Frontal cortex (tissue), 4 donors: ENCODE data around the gene CAPN13. TPM values are rescaled to one million over a fixed set of nuclear protein-coding genes. Genes with fewer than 3 reads are reported as not detected.

Experiments used
- DNase-seq, 2 donors: peaks; one replicate each; pipeline ENCODE4 v3.0.0; 2012; ENCODE audit warnings: low spot score in 2 of 2
- FAIRE-seq: peaks from 2 replicates; lab custom pipeline; 2012; peaks lifted over from hg19 to GRCh38; lab: Jason Lieb, UNC
- total RNA-seq: library from RNA; depleted of rRNA; stranded (reverse); fragments of >200 nt; gene quantifications from one replicate; pipeline ENCODE4 v1.2.3, GENCODE V29; 2014
- donor health status: control.
- donor health status: control.
- donor health status: control.

Gene CAPN13
- total RNA-seq, 1 donor from 2014 or later, result not detected

- DNase-seq (no peak), FAIRE-seq (no peak)
These were observed 73.2 kb downstream of the CAPN13 start for GRCh38 chr2:30733876-30734520.

DNA sequence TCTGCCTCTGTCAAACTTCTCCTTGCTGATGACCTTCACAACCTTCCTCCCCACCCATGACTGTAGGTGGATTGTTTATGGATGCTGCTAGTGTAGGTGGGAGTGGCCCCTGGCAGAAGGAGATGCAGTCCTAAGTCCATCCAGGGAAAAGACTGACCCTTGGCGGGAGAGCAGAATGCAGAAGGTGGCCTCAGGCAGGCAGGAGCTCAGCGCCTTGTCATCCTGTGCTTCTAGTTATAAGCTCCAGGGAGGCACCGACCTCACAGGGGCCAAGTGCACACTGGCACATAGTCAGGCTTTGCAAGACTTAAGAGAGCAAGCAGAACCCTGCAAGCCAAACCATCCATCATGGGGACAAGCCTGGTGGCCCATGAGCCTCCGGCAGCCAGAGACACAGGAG, 74.4 kb downstream of the CAPN13 start:
- no peak for DNase-seq
- no peak for FAIRE-seq

DNA sequence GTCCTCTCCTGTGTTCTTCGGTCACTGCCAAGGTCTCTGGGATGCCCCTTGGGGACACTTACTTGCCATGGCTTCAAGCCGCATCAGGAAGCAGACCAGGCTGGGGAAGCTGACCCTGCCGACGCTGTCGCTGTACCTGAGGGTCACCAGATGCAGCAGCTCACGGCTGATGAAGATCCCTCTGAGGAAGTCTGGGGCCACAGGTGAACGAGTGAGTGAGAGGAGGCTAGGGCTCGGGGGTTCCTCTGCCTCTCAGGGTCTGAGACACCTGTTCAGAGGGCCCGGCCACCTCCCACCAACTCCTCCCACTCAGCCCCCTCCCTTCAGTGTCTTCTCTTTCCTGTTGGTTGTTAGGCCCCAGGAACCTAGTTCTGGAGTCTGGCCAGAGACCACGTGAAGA, 74.9 kb downstream of the CAPN13 start:
- no peak for DNase-seq
- no peak for FAIRE-seq

DNA sequence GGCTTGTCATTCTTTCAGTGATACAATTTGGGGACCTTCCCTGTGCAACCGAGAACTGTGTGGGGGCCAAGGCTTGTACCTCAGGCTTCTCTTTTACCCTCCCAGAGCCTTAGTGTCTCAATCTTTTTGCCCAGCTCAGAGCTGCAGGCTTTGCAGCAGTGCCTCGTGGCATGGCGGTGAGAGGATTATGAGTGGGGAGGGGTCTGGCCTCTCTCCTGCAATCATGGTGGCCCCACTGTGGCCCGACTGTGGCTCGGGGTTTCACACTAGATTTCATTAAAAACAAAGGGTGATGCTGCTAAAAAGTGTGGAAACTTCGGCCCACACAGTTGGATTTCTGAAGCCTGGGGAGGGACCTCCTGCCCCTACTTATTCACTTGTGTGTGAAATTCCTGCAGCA, 75.5 kb downstream of the CAPN13 start:
- no peak for DNase-seq
- FAIRE-seq, result no peak

GRCh38 chr2:30730736-30731647, 76.3 kb downstream of the CAPN13 start:
- FAIRE-seq, result no peak
- no peak for DNase-seq

DNA sequence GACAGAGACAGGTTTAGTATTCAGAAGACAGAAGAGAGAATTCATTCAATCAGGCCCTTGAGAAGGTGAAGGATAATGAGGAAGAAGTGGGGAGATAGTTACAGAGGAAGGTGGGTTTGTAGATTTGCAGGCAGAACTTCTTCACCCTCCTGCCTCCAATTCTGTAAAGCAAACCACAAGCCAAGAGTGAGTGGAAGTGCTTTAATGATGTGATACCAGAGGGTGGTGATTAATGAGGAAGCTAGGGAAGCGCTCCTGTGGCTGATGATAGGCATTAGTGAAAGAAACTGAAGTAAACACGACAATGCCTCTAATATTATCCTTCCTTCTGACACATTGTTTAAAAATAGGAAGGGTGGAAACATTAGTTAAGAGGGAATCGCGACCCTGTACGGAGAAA, 78.2 kb downstream of the CAPN13 start:
- FAIRE-seq (no peak), DNase-seq (no peak)

- FAIRE-seq, result no peak
- DNase-seq, result no peak
These were observed 84.1 kb downstream of the CAPN13 start for GRCh38 chr2:30722936-30723725.

GRCh38 chr2:30721668-30722647, 85.3 kb downstream of the CAPN13 start:
- FAIRE-seq (no peak), DNase-seq (no peak)

- no peak for FAIRE-seq
- DNase-seq, result no peak
These were observed 86.0 kb downstream of the CAPN13 start for GRCh38 chr2:30721241-30721640.

DNA sequence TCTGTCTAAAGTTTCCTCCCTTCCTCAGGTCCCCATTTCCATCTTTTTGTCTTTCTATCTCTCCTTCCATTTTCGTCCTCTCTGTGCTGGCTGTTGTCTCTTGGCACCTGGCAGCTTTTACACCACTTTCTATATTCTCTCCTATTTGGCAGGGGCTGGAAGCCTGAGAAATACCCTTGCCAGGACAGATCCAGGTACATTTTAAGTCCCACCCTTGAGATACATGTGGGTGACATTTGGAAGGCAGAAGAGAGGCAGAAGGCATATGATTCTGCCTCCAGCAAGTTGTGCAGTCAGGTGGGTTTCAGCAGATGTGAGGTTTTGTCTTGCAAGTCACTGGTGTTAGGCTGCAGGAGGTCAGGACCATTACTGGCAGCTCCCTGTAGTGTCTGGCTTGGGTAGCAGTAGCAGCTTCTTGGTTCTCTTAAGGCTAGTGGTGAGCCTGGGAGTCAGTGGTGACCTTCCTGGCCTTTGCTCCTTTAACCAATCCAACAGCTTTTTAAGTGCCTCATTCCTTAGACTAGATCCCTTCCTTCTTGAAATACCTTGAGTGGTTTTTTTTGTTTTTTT, 90.1 kb downstream of the CAPN13 start:
- no peak for FAIRE-seq
- no peak for DNase-seq

DNA sequence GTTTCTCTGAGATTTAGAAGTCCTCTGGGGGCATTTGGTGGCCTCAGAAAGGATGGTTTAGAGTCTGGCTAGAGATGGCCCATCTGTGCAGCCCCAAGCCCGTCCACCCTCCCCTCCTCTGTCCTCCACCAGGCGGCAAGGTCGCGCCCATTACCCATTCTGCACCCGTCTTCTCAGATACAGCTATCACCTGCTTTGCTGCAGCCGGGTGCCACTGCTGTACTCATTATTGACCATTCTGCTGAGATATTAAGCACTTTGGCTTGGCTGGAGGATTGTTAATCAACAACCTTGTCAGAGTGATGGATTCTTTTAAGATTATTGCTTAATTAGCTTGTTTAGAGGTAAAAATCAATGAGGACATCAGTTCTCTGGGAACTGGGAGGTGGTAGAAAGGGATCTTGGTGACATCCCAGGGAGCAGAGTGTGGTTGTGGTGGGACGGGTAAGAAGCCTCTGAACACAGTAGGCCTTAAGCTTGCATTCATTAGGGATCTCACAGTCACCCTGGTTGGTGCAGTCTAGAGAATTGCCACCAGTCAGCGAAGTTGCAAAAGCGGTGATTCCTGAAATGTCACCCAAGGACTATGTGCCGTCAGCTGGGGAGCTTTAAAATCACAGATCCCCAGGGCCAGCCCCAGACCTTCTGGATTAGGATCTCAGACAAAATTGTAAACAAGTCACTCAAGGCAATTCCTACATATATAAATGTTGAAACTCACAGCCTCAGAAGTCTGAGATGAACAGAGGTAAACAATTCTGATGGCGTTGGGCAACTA, 90.9 kb downstream of the CAPN13 start:
- no peak for DNase-seq
- FAIRE-seq, result no peak

GRCh38 chr2:30714811-30715709, 92.2 kb downstream of the CAPN13 start:
- DNase-seq (no peak), FAIRE-seq (no peak)

DNA sequence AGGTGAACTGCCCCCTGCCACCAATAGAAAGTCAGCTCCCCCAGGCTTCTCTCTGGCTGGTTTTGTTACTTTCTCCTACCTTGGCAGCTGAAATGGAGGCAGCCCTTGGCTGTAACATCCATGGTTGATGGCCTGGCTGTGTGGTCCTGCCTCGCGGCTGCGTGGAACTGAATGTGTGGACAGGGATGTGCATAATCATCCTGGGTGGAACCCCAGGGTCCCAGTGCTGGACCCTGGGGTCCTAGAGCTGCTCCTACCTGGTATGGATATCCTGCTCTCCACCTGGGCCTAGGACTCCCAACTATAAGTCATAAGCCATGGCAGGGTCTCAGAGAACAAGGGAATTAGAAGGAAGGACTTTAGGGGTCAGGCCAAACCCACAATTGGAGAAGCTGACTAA, 93.5 kb downstream of the CAPN13 start:
- FAIRE-seq, result no peak

DNA sequence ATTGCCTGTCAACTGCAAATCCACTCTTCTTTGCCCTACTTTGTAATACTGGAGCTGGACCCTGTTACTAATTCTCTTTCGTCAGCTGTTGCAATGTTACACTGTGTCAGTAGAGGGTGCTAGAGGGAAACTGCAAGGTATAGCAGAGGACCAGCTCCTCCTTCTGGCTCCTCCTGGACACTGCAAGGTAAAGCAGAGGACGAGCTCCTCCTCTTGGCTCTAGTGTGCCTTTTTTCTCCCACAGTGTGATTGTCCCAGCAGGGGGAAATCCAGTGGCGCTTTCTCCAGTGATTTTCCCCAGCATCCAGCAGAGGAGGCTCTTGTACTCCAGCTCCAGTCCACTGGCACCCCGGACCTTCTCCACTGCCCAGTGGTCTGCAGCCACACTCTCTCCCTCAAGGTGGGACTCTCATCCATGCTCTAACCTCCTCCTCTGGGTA, 95.6 kb downstream of the CAPN13 start:
- FAIRE-seq (no peak), DNase-seq (peak; percentile 25 to 66)

More for the DNA sequence above, 93.5 kb downstream of the CAPN13 start:
- no peak for DNase-seq

DNA sequence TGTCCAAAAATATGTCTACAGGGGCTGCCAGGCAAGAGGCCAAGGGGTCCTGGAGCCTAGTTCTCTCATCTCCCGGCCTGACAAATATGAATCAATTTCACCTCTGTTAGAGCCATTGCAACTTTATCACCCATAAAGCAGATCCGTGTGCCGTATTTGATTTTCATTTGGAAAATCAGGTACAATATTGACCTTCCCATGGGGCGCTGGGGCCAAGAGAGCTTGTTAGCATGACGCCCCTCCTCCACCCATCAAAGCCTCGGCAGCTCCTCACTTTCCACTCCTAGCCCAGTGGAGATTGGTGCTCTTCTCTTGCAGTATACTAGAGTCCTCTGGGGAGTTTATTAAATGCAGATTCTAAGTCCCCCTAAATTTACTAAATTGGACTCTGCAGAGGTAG, 96.8 kb downstream of the CAPN13 start:
- DNase-seq (no peak), FAIRE-seq (no peak)

- no peak for DNase-seq
- FAIRE-seq, result no peak
These were observed 97.2 kb downstream of the CAPN13 start for GRCh38 chr2:30710016-30710415.

GRCh38 chr2:30709516-30709915, 97.7 kb downstream of the CAPN13 start:
- no peak for FAIRE-seq

More at GRCh38 chr2:30709516-30709915, 97.7 kb downstream of the CAPN13 start:
- DNase-seq, result no peak
